DOHH2 (cell line): ENCODE results near the gene ZNF341.

Experiments used
- H3F3A ChIP-seq: fragments of 200-600 bp; sonication (generic), shearing (Covaris generic); 2 replicates; pipeline ENCODE4 v1.6.0; 2016; ENCODE audit warnings: antibody characterized with exemption, mild to moderate bottlenecking; ENCODE audit not compliant: control insufficient read depth, insufficient read depth
- H3K27ac ChIP-seq: fragments of 200-600 bp; sonication (generic); 2 replicates; pipeline ENCODE4 v1.5.1; 2014; ENCODE audit warnings: low read depth, mild to moderate bottlenecking, low read length, moderate library complexity
- H3K27me3 ChIP-seq: fragments of 200-600 bp; sonication (generic); 2 replicates; pipeline ENCODE4 v1.6.1; 2014; ENCODE audit warnings: mild to moderate bottlenecking, low read length, mixed read lengths; ENCODE audit not compliant: control insufficient read depth
- H3K36me3 ChIP-seq: fragments of 200-600 bp; sonication (generic); 2 replicates; pipeline ENCODE4 v1.6.1; 2014; ENCODE audit warnings: mild to moderate bottlenecking, low read length, moderate library complexity, mixed read lengths; ENCODE audit not compliant: control insufficient read depth
- H3K4me1 ChIP-seq: fragments of 200-600 bp; sonication (generic); 2 replicates; pipeline ENCODE4 v1.6.1; 2014; ENCODE audit warnings: mild to moderate bottlenecking, low read length, mixed read lengths; ENCODE audit not compliant: control insufficient read depth
- H3K4me2 ChIP-seq: fragments of 200-600 bp; sonication (generic); 2 replicates; pipeline ENCODE4 v1.6.0; 2014; ENCODE audit warnings: mild to moderate bottlenecking, low read length, moderate library complexity
- H3K4me3 ChIP-seq: fragments of 200-600 bp; sonication (generic); 2 replicates; pipeline ENCODE4 v1.5.1; 2014; ENCODE audit warnings: mild to moderate bottlenecking, low read length, mixed read lengths
- H3K79me2 ChIP-seq: fragments of 200-600 bp; sonication (generic); 2 replicates; pipeline ENCODE4 v1.6.1; 2014; ENCODE audit warnings: mild to moderate bottlenecking, low read length, mixed read lengths; ENCODE audit not compliant: control insufficient read depth
- H3K9me2 ChIP-seq: fragments of 200-600 bp; sonication (generic); replicated peaks from 2 replicates; pipeline ENCODE4 v1.6.1; 2014; ENCODE audit warnings: mild to moderate bottlenecking, low read length, mixed read lengths; ENCODE audit not compliant: control insufficient read depth
- H3K9me3 ChIP-seq: fragments of 200-600 bp; sonication (generic); 2 replicates; pipeline ENCODE4 v1.6.1; 2014; ENCODE audit warnings: antibody characterized with exemption, low read length, mixed read lengths; ENCODE audit not compliant: control insufficient read depth, insufficient read depth
- H4K20me1 ChIP-seq: fragments of 200-600 bp; sonication (generic); 2 replicates; pipeline ENCODE4 v1.6.0; 2014; ENCODE audit warnings: low read depth, mild to moderate bottlenecking, antibody characterized with exemption, low read length, moderate library complexity; ENCODE audit not compliant: control insufficient read depth, insufficient read depth
- CTCF ChIP-seq: fragments of 200-600 bp; sonication (generic); IDR thresholded peaks from one replicate; pipeline ENCODE4 v1.5.1; 2014; ENCODE audit warnings: antibody characterized with exemption, mild to moderate bottlenecking, low read depth, low read length; ENCODE audit not compliant: poor library complexity, severe bottlenecking
- EZH2phosphoT487 ChIP-seq: fragments of 200-600 bp; sonication (generic); IDR thresholded peaks from 2 replicates; pipeline ENCODE4 v1.6.1; 2017; ENCODE audit warnings: borderline replicate concordance, mild to moderate bottlenecking, antibody characterized with exemption, low read length, moderate library complexity, mixed read lengths

The ZNF341 gene

GRCh38 chr20:33713865-33714367 lies 17.9 kb upstream of the ZNF341 start:
- no peaks in the 10 kb centered on the region for H3K9me2 ChIP-seq
- no peaks in the 10 kb centered on the region for H3K27me3 ChIP-seq
- TF ChIP-seq EZH2phosphoT487 = no peak
- no peak for TF ChIP-seq CTCF
- H3K79me2 ChIP-seq = no peaks in the 10 kb centered on the region
- no peak overlapping the region for H3K4me3 ChIP-seq
- no peak overlapping the region for H3K4me2 ChIP-seq
- peaks cover under 1% of the 10 kb centered on the region; the same call in 1 of the 2 replicates for H3K4me1 ChIP-seq
- no peaks in the 10 kb centered on the region for H3K36me3 ChIP-seq
- H3F3A ChIP-seq = no peaks in the 10 kb centered on the region
- H4K20me1 ChIP-seq = no peaks in the 10 kb centered on the region
- no peak overlapping the region for H3K27ac ChIP-seq
- no peaks in the 10 kb centered on the region for H3K9me3 ChIP-seq

GRCh38 chr20:33716498-33716897 lies 15.3 kb upstream of the ZNF341 start:
- no peaks in the 10 kb centered on the region for H3K9me3 ChIP-seq
- peaks cover 3% of the 10 kb centered on the region; the same call in 1 of the 2 replicates for H3K79me2 ChIP-seq
- TF ChIP-seq CTCF = no peak
- no peak for TF ChIP-seq EZH2phosphoT487
- H3K27ac ChIP-seq = no peak overlapping the region
- no peaks in the 10 kb centered on the region for H3K9me2 ChIP-seq
- H3K4me2 ChIP-seq = no peak overlapping the region
- H3F3A ChIP-seq = no peaks in the 10 kb centered on the region
- no peaks in the 10 kb centered on the region for H3K27me3 ChIP-seq
- peaks cover 21% of the 10 kb centered on the region for H3K4me1 ChIP-seq
- no peaks in the 10 kb centered on the region for H3K36me3 ChIP-seq
- H3K4me3 ChIP-seq = no peak overlapping the region
- H4K20me1 ChIP-seq = no peaks in the 10 kb centered on the region

GRCh38 chr20:33719277-33719988 lies 12.4 kb upstream of the ZNF341 start:
- no peaks in the 10 kb centered on the region for H3K27me3 ChIP-seq
- no peaks in the 10 kb centered on the region for H3F3A ChIP-seq
- no peaks in the 10 kb centered on the region for H3K36me3 ChIP-seq
- peak overlapping the region; percentile 82 for H3K4me3 ChIP-seq
- peaks cover 21% of the 10 kb centered on the region for H3K4me1 ChIP-seq
- no peaks in the 10 kb centered on the region for H4K20me1 ChIP-seq
- H3K4me2 ChIP-seq = peak overlapping the region; percentile 77
- TF ChIP-seq EZH2phosphoT487 (no peak), CTCF (no peak)
- peak overlapping the region; percentile 25; the same call in 1 of the 2 replicates for H3K27ac ChIP-seq
- H3K79me2 ChIP-seq = peaks cover 3% of the 10 kb centered on the region; the same call in 1 of the 2 replicates
- no peaks in the 10 kb centered on the region for H3K9me2 ChIP-seq
- H3K9me3 ChIP-seq = no peaks in the 10 kb centered on the region
